GM19240 (cell line): ENCODE data around the gene LRRK2.
"Not testable (repeated sequence)": the region's sequence is repeated elsewhere in the genome, so short reads cannot be mapped to it uniquely, and the experiment has no call there.

Experiments
- DNase-seq: peaks from one replicate; pipeline ENCODE4 v3.0.0; 2011; ENCODE audit warnings: low spot score; ENCODE audit not compliant: insufficient read length

LRRK2 gene

GRCh38 chr12:40313928-40314327 is 89.1 kb downstream of the LRRK2 start:
- DNase-seq, result no peak

DNA sequence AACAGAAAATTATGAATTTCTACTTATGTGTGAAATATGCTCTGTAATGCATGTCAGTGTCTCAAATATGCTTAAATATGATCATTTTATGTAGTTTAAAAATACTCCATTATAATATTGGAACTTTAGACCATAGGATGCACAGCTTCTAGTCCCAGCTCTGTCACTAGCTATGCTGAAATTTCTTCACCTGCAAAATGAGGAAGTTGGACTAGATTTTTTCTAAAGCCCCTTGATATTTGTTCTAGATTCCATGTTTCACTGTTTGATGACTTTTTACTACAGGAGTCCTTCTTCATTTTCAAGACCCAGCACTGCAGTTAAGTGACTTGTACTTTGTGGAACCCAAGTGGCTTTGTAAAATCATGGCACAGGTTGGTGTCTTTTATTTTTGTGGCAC is 90.1 kb downstream of the LRRK2 start:
- no peak for DNase-seq

- no peak for DNase-seq
Measured at GRCh38 chr12:40315375-40315774, 90.6 kb downstream of the LRRK2 start.

GRCh38 chr12:40324261-40324660 is 99.5 kb downstream of the LRRK2 start:
- DNase-seq, result no peak

- no peak for DNase-seq
Measured at GRCh38 chr12:40325349-40325960, 100.7 kb downstream of the LRRK2 start.

GRCh38 chr12:40327535-40327934 is 102.7 kb downstream of the LRRK2 start:
- DNase-seq, result no peak

DNA sequence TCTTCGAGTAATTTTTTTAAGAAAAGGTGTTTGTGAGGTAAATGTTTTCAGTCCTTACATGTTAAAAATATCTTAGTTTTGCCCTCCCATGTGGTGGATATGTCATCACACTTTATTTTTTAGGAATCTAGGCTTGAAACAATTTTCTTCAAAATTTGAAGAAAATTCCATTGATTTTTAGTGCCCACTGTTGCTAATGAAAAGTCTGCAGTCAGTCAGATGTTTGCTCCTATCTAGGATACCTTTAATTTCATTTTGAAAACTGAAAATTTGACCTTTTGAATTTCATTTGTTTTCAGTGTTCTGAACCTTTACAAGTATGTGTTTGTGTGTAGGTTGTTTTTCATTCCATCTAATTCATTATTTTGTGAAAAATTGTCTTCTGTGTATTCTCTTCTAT is 105.4 kb downstream of the LRRK2 start:
- no peak for DNase-seq

GRCh38 chr12:40331886-40332285 is 107.1 kb downstream of the LRRK2 start:
- no peak for DNase-seq

DNA sequence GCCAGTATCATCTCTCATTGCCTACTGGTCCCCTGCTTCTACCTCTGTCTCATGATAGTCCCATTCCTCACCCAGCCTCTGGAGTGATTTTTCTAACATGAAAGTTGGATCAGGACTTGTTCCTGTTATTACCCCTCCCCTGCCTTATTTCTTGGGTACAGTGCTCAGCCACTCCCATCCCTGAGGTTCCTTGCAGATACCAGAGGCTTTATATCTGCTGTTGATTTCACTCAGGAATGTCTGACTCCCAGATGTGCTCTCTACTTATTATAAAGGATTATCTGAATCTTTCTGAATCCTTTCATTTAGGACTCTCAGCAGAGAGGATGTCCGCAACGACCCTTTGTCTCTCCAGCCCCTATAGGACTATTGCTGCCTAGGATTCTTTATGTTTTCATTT is 111.2 kb downstream of the LRRK2 start:
- DNase-seq, result no peak

- no peak for DNase-seq
Measured at GRCh38 chr12:40336573-40337199, 111.9 kb downstream of the LRRK2 start.

GRCh38 chr12:40338071-40338470 is 113.3 kb downstream of the LRRK2 start:
- DNase-seq, result no peak

GRCh38 chr12:40338621-40339020 is 113.8 kb downstream of the LRRK2 start:
- DNase-seq, result no peak

DNA sequence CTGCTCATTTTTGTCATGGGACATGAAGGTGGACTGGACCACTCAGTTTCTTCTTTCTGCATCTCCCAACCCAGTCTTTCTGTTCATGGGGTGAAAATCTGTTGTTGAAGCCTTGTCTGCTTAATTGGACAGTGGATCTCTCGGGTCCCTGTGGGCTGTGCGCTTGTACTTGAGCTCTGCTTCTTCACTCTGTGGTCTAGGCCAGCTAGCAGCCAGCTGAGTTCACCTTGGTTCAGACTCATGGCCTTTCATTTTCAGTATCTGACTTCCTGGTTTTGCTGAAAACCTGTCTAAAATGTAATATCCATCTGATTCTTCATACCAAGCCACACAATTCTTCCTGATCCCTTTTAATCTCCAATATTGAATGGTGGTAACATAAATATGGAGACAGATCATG is 117.2 kb downstream of the LRRK2 start:
- DNase-seq, result no peak

DNA sequence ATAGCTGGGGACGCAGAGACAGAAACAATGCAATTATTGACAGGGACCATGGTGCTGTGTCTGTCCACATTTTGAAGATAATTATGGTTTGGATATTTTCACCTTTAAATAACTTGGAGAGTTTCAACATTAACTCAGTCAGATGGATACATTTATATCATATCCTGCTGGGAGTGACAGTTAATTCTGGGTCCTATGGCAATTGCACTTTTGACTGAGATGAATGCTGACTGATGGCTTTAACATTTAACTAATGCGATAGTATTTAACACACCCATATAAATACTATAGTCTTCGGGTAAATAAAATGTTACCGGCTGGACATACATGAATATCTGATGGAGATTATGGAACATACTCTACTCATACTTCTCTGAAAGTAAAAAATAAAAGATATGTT is 118.3 kb downstream of the LRRK2 start:
- no peak for DNase-seq

- DNase-seq, result no peak
Measured at GRCh38 chr12:40344312-40344711, 119.5 kb downstream of the LRRK2 start.

DNA sequence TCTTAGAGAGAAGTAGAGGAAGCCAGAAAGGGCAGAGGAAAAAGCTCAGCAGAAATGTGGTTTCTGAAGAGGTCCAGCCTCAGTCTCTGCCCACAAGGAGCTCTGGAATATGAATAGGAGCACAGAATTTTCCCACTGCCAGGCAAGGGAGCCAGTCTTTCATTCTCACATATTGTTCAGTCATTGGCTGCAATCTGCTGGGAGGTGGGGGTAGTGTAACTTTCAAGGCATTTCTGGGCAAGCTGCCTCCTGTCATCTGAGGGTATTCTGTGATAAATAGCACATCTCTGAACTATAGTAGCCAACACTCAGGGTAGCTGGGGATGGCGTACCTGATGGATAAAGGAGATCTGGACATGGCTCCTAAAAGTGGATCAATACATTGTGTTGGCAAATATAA is 127.2 kb downstream of the LRRK2 start:
- no peak for DNase-seq

GRCh38 chr12:40375076-40375475 is 150.3 kb downstream of the LRRK2 start:
- DNase-seq, result no peak

GRCh38 chr12:40376533-40377267 is 151.9 kb downstream of the LRRK2 start:
- no peak for DNase-seq

GRCh38 chr12:40378691-40379090 is 153.9 kb downstream of the LRRK2 start:
- DNase-seq, result no peak

DNA sequence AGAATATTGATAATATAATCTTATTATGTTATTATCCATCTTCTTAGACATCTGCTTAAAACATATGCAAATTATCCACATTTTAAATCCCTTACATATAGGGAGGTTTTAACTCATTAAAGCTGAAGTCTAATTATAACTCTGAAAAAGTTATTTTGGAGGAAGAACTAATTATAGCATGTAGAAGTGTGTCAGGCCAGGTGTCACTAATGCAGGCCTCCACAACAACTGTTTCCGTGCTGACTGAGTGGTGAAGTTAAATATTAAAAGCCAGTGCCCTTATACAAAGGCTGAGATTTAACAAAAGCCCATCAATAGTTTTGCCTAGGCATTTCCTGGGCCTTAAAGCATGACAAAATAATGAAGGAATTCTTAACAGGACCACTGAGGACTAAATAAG is 157.4 kb downstream of the LRRK2 start:
- no peak for DNase-seq

- not testable (repeated sequence) for DNase-seq
Measured at GRCh38 chr12:40387279-40387678, 162.5 kb downstream of the LRRK2 start.

DNA sequence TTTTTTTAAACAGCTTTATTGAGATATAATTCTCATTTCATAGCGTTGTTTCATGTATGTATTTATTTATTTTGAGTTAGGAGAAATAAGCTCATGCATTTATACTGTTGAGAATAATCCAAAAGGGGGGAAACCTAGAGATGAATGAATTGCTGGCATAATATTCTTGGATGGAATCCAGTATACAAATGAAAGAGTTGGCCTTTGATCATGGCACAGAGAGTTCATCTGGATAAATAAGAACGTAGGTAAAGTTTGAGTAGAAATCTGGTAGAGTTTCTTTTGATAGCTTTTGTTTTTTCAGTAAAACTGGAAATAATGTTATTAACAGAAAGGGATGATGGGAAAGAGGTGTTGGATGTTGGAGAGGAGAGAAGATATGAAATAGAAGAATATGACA is 166.2 kb downstream of the LRRK2 start:
- no peak for DNase-seq

DNA sequence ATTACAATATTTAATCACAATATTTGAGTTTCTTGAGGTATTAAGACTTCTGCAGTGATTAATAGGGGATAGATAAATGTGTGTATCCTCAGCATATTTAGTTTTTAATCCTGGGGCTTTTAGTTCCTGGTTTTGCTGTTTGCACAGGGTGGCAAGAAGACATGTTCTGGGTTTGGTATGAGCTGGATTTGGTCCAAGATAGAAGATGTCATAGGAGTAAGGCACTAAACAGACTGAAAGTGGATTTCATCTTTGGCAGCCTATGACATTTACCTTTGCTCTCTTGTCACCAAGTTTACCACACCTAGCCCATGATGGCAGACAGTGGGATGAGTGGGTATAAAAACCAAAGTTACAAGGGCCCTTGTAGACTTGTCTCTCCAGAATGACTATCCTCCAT is 168.2 kb downstream of the LRRK2 start:
- no peak for DNase-seq
